GM18858 (cell line): ENCODE results near the gene WDR83.
"Not testable (repeated sequence)": the region's sequence is repeated elsewhere in the genome, so short reads cannot be mapped to it uniquely, and the experiment has no call there.

Experiments
- ATAC-seq: cut with Tn5 transposase; IDR thresholded peaks from one replicate; pipeline ENCODE4 v1.9.1; 2021; ENCODE audit not compliant: unreplicated experiment

The WDR83 gene, protein sequence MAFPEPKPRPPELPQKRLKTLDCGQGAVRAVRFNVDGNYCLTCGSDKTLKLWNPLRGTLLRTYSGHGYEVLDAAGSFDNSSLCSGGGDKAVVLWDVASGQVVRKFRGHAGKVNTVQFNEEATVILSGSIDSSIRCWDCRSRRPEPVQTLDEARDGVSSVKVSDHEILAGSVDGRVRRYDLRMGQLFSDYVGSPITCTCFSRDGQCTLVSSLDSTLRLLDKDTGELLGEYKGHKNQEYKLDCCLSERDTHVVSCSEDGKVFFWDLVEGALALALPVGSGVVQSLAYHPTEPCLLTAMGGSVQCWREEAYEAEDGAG

DNA sequence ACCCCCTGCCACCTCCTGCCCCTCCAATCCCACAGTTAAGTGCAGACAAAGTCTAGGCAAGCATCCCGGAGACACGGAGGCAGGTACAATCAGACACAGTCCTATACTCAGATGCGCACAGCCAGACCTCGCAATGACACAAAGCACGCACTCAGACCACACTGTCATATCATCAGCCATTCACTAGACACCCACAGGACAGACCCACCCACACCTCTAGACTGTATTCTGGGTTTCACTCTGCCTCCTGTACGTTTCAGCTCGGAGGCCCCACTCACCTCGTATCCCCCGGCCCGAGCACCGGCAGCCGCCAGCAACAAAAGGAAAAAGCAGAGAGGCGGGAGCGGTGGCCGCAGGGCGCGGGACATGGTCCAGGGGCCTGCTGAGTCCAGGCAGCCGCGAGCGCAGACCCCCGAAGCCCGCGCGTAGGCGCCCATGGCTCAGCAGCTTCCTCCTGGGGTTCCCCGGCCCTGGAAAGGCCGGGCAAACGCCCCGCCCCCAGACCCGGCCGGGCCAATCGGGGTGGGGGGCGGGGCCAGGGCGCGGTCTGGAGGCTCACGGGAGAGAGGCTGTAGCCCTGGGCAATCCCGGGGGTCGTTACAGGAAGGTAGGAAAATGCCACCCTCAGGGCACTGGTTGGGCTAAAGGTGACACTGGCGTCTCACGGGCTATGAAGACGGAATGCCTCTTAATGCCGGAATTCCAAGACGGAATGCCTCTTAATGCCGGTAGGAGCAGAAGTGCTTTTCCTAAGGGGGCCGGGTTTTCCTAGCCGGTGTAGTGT is at the start of gene WDR83, which contains the start of gene MAN2B1:
Gene WDR83 (plus strand): TSS at position 543 of the 784 bp plus-strand sequence. CDS start 2,984 bp downstream, outside the sequence.
Gene MAN2B1 (minus strand): TSS at position 478 of the 784 bp plus-strand sequence. CDS start 41 bp downstream, at position 437.
- peak; percentile 33 for ATAC-seq

DNA sequence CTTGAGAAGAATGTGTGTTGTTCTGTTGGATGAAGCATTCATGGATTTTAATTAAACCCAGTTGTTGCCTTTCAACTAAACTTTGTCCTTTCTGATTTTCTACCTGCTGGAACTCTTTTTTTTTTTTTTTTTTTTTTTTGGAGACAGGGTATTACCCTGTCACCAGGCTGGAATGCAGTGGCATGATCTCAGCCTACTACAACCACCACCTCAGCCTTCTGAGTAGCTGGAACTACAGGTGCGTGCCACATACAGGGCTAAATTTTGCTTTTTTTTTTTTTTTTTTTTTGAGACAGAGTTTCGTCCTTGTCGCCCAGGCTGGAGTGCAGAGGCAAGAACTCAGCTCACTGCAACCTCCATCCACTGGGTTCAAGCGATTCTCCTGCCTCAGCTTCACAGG is 49.0 kb upstream of the WDR83 start:
- ATAC-seq = no peak

DNA sequence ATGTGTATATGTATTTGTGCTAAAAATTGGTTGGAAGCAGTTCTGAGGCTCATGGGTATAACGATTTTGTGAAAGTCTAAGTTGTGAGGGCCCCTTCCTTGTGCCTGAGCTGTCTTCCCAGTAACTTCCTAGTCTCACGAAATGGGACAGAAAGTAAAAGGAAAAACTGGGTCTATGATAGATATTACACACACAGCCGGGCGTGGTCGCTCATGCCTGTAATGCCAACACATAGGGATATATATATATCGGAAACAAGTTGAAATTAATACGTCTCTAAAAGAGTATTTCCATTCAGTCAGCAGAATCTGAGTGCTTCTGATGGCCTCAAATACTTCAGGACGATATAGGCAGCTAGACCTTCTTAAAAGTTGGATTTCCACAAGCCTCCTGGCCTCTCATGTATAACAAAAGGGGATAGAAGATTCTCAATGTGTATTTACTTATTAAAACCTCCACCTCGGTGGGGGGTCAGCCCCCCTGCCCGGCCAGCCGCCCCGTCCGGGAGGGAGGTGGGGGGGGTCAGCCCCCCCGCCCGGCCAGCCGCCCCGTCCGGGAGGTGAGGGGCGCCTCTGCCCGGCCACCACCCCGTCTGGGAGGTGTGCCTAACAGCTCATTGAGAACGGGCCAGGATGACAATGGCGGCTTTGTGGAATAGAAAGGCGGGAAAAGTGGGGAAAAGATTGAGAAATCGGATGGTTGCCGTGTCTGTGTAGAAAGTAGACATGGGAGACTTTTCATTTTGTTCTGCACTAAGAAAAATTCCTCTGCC is 45.2 kb upstream of the WDR83 start:
- not testable (repeated sequence) for ATAC-seq

DNA sequence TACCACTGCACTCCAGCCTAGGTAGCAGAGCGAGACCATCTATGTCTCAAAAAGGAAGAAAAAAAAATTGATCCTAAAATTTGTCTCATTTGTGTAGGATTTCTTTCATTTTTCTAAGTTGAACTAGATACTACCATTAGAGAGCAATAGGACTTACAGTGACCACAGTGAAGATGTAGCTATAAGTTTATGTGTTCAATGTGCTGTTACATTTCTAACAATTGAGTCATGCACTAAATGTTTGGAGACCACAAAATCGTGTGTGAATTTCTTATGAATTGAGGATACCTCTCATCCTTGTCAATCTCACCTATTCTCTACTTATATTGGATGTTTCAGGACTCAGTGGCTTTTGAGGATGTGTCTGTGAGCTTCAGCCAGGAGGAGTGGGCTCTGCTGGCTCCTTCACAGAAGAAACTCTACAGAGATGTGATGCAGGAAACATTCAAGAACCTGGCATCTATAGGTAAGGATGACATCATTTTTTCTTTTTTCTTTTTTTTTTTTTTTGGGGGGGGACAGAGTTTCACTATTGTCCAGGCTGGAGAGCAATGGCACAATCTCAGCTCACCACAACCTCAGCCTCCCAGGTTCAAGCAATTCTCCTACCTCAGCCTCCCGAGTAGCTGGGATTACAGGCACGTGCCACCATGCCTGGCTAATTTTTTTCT is 43.1 kb upstream of the WDR83 start:
- no peak for ATAC-seq

DNA sequence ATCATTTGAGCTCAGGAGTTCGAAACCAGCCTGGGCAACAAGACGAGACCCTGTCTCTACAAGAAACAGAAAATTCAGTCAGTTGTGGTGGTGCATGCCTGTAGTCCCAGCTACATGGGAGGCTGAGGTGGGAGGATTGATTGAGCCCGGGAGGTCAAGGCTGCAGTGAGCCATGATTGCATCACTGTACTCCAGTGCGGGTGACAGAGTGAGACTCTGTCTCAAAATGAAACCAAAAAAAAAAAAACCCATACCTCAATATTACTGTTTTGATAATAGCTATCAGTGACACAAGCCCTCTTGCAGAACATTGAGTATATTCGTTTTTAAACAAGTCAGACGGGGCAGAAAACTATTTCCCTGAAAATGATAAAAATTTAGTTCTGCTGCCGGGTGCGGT is 39.6 kb upstream of the WDR83 start:
- no peak for ATAC-seq

DNA sequence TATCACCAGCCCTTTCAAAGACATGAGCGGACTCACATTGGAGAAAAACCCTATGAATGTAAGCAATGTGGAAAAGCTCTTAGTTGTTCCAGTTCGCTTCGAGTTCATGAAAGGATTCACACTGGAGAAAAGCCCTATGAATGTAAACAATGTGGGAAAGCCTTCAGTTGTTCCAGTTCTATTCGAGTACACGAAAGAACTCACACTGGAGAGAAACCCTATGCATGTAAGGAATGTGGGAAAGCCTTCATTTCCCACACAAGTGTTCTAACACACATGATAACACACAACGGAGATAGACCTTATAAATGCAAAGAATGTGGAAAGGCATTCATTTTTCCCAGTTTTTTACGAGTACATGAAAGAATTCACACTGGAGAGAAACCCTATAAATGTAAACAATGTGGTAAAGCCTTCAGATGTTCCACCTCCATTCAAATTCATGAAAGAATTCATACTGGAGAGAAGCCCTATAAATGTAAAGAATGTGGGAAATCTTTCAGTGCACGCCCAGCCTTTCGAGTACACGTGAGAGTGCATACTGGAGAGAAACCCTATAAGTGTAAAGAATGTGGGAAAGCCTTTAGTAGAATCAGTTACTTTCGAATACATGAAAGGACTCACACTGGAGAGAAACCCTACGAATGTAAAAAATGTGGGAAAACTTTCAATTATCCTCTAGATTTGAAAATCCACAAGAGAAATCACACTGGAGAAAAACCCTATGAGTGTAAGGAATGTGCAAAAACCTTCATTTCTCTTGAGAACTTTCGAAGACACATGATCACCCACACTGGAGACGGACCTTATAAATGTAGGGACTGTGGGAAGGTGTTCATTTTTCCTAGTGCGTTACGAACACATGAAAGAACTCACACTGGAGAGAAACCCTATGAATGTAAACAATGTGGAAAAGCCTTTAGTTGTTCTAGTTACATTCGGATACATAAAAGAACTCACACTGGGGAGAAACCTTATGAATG is 38.3 kb upstream of the WDR83 start:
- no peak for ATAC-seq

DNA sequence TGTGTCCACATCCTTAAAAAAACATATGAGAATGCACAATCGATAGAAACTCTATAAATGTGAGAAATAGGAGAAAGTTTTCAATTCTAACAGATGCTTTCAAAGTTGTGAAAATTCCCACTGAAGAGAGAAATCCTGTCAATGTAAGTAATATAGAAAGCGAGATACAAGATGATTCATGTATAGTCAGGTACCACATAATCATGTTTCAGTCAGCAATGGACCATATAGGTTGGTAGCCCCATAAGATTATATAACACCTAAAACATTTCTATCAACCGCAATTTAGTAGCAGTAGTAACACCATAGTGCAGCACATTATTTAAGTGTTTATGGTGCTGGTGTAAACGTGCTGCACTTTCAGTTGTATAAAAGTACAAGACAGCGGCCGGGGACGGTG is 37.4 kb upstream of the WDR83 start:
- ATAC-seq = no peak

DNA sequence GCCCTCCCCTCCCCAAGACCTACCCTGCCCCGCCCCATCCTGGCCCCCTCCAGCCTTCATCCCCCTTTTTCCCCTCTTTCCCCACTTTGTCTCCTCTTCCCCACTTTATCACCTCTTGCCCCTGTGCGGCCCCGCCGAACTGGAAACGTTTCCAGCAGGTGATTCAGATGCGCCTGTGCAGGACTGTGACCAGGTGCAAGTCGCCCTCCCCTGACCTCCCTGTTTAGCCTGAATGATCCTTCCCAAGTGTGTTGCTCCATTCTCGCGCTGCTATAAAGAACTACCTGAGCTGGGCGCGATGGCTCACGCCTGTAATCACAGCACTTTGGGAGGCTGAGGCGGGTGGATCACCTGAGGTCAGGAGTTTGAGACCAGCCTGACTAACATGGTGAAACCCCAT is 30.0 kb upstream of the WDR83 start:
- ATAC-seq = no peak

DNA sequence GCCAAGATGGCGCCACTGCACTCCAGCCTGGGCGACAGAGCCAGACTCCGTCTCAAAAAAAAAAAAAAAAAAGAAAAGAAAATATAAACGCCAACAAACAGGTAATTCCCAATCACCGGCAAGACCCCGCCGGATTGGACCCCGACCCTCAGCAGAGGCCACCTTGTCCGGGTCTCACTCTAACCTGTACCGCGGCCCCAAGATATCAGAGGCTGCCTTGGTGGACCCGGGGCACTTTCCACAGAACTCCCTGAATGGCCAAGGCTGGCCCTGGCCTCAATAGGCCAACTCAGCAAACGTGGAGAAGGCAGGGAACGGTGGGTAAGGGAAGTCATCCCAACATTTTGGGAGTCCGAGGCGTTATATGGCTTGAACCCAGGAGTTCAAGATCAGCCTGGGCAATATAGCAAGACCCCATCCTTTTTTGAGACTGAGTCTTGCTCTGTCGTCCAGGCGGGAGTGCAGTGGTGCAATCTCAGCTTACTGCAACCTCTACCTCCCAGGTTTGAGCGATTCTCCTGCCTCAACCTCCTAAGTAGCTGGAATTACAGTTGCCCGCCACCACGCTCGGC is 27.9 kb upstream of the WDR83 start:
- ATAC-seq = no peak

DNA sequence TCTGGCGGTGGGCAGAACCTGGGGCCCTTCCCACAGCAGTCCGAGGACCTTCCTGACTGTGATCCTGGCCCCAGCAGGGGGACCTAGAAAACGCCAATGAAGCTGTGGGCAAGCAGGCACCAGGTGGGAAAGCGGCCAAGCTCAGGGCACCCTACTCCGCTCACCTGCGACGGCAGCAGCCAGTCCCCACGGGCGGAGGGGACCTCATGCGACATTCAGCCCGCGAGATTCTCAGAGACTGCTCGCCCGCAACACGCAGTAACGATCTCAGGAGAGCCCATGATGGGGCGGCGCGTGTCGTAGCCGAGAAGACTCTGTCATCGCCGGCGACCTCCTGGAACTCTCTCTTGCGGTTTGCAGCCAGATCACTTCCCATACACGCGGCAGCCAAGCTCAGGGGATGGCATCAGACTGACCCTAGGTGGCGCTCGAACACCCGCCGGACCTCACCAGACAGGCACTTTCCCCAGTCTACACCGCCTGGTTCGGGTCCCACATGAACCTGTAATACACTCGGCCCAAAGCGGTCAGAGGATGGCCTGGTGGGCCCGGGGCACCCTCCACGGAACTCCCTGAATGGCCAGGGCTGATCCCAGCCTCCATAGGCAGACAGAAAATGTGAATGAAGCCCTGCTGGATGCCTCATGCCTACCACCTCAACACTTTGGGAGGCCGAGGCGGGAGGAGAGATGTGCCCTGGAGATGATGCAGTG is 26.6 kb upstream of the WDR83 start:
- ATAC-seq = no peak

DNA sequence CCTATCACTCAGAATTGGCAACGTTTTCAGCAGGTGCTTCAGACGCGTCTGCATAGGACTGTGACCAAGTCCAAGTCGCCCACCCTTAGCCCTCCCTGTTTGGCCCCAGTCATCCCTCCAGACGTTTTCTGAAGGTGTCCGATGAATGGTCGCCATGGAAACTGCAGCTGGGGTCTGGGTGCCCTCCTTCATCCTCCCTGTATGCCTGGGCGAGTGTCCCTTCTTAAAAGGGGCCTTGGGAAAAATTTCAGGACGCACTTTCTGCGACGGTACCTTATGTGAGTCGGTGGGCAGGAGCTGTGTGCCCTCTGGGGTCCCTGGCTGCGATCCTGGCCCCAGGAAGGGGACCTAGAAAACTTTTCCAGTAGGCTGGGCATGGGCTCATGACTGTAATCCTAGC is 25.2 kb upstream of the WDR83 start:
- ATAC-seq = no peak

DNA sequence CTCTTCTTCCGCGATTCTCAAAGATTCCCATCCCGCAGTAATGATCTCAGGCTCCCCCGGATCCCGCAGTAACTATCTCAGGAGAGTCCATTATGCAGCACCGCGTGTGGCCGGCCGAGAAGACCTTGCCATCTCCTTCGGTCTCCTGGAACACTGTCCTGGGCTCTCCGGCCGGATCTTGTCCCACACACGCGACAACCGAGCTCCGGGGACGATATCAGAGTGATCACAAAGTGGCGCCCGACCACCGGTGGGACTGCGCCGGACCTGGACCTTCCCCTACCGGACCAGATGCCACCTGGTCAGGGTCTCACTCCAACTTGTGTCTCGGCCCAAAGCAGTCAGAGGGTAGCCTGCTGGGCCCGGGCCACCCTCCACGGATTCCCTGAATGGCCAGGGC is 24.1 kb upstream of the WDR83 start:
- no peak for ATAC-seq

DNA sequence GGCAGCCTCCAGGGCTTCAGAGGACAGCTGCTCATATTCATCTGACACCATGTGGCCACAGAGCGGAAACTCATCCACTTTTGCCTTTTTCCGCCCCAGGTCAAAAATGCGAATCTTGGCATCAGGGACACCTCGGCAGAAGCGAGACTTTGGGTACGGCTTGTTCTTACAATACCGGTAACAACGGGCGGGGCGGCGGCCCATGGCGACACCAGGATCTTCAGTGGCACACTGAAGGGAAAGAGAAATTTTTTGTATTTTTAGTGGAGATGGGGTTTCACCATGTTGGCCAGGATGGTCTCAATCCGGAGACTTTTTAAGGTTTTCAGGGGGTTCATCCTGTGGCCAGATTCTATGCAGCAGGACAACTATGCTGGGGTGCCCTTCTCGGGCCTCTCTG is 22.9 kb upstream of the WDR83 start:
- not testable (repeated sequence) for ATAC-seq

DNA sequence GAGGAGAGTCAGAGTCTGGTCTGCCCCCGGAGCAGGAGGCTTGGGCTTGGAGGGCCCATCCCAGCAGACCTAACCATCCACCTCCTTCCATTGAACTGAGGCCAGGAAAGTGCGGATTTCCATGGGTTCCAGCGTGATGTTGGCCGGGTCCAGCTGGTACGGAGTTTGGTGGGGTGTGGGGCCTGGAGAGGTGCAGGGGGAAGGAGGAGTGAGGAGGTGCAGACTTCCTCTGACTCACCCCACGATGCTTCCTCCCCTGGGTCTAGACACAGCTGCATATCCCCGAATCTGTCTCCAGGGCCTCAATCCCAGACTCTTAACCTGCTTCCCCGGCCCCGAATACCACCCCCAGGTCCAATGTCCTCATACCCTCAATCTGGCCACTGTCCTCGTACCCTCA is 20.1 kb upstream of the WDR83 start:
- ATAC-seq = no peak

DNA sequence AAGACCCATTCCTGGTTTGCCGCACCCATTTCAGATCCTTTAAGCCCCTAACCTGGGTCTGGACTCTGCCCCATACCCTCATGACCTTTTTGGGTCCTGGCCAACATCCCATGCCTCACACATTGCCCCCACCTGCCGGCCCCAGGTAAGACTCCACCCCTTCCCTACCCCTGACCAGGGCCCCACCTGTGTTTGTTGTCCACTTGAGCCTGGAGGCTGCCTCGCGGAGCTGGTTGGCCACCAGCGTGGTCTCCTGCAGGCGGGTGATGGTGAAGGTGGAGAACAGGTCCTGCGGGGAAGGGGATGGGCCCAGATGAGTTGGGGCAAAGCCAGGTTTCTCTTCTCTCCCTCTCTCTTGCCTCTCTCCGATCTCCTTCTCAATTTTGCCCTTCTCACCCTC is 19.6 kb upstream of the WDR83 start:
- ATAC-seq = no peak

DNA sequence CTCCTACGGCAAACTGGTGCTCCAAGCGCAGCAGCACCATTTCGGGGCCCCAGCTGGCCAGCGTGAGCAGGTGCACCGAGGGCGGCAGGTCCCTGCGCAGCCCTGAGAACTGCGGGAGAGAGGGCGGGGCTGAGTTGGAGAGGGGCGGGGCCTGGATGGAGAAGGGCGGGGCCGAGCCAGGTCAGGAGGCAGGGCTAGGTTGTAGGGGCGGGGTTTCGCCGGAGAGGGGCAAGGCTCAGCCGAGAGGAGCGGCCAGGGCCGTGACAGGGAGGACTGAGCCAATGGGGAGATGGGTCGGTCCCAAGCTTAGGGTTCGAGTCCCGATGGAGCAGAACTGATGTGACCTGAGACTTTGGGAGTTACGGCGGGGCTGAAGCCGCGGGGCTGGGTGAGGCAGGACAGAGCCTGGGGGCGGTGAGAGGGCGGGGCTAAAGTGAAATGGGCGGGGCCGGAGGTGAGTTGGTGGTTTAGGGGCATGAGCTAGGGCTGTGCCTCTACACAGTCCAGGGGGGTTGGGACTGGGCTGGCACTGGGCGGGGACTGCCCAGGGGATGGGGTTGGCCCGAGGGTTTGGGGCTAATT is 19.0 kb upstream of the WDR83 start:
- no peak for ATAC-seq

DNA sequence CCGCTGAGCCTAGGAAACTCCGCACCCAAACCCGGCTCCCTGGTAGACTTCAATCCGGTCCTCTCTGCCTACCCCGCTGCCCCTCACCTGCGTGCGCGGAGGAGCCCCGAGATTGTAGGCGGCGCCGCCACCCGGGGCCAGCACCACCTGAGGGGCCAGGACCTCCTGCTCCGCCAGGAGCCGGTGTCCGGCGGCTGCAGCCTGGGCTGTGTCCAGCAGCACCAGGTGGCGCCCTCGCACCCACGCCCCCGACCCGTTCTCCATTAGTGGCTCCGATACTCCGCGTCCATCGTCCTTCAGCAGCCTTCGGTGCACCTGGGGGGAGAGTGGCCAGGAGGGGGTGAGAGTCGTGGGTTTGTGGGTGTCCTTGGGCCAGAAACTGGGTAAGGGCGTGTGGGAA is 18.5 kb upstream of the WDR83 start:
- no peak for ATAC-seq

DNA sequence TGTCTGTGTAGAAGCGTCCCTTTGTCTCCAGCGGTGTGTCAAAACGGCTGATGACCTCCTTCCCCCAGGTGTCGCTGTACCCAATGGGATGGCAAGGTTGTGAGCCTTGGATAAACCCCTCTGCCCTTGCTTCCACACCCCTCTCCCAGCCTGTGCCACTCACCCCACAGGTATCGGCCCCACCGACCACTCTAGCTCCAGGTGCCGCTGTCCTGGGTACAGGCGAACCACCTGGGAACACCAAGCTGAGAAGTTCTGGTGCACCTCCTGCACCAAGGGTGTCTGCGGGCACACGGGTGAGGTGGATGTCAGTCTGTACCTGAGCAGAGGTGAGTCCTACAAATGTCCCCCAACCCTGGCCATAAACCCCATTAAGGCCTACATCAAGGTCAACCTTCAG is 16.7 kb upstream of the WDR83 start:
- no peak for ATAC-seq

DNA sequence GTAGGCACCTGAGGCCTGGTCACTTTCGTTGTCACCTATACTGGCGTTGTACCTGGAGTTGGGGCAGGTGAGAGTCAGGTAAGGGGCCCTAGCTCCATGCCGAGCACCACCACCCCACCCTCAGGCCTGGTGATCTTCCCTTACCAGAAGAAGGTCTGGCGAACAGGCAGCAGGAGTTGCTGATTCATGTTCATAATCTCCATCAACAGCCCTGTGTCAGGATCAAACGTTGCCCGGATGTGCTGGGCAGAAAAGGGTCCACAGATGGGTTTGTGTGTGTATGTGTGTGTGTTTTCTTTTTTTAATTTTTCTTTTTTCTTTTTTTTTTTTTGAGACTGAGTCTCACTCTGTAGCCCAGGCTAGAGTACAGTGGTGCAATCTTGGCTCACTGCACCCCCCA is 14.4 kb upstream of the WDR83 start:
- ATAC-seq = no peak
